Upper lobe of left lung (tissue), 6 donors: ENCODE data around the gene TNS4. TPM values are rescaled to one million over a fixed set of nuclear protein-coding genes. Genes with fewer than 3 reads are reported as not detected.

ENCODE experiments used
- ATAC-seq, 2 donors: fragments of 200-7000 bp; cut with Tn5 transposase; one replicate each; pipeline ENCODE4 v1.9.1; 2022; ENCODE audit warnings: mild to moderate bottlenecking in 2 of 2, moderate library complexity in 2 of 2; ENCODE audit not compliant: low FRiP score in 2 of 2
- DNase-seq, 2 donors: peaks; one replicate each; pipeline ENCODE4 v3.0.0-alpha.2; 2019 to 2020
- H3K27ac ChIP-seq, 4 donors: fragments of 200-600 bp; sonication (generic); one replicate each; pipeline ENCODE4 v1.5.1; 2016 to 2019
- H3K27me3 ChIP-seq, 4 donors: fragments of 200-600 bp; sonication (generic); one replicate each; pipeline ENCODE4 v1.5.1; 2017 to 2019
- H3K36me3 ChIP-seq, 4 donors: fragments of 200-600 bp; sonication (generic); one replicate each; pipeline ENCODE4 v1.5.1; 2016 to 2019
- H3K4me1 ChIP-seq, 4 donors: fragments of 200-600 bp; sonication (generic); one replicate each; pipeline ENCODE4 v1.5.1; 2018 to 2019
- H3K4me3 ChIP-seq, 4 donors: fragments of 200-600 bp; sonication (generic); one replicate each; pipeline ENCODE4 v1.5.1; 2017 to 2019; ENCODE audit warnings: mild to moderate bottlenecking in 2 of 4, moderate library complexity in 1 of 4
- H3K9me3 ChIP-seq, 4 donors: fragments of 200-600 bp; sonication (generic); one replicate each; pipeline ENCODE4 v1.5.1; 2018 to 2019
- EP300 ChIP-seq, 4 donors: sonication (generic); formaldehyde crosslinking; IDR thresholded peaks; one replicate each; pipeline ENCODE4 v1.5.1; 2017; ENCODE audit warnings: antibody characterized with exemption in 4 of 4, control low read depth in 2 of 4
- POLR2A ChIP-seq, 4 donors: fragments of 450-650 bp; IDR thresholded peaks; one replicate each; pipeline ENCODE4 v1.5.1; 2016 to 2017; ENCODE audit warnings: antibody characterized with exemption in 4 of 4, mild to moderate bottlenecking in 2 of 4
- POLR2AphosphoS5 ChIP-seq, 2 donors: sonication (generic); formaldehyde crosslinking; IDR thresholded peaks; one replicate each; pipeline ENCODE4 v1.5.1; 2017; ENCODE audit warnings: antibody characterized with exemption in 2 of 2
- WGBS, 2 donors: methylation state at CpG; one replicate each; pipeline ENCODE4 v1.1.5; 2017 to 2018; 5-methylcytosine and 5-hydroxymethylcytosine counted together
- total RNA-seq, 6 donors: library from RNA; depleted of rRNA in 4 of 6; stranded (reverse); fragments of >200 nt in 4 of 6; gene quantifications; one replicate each; pipeline versions ENCODE4 v1.1.0 to v1.2.1, GENCODE V29; 2016 to 2021
- TF ChIP-seq, protein P1 (sequence below), 6 experiments: fragments of 450-650 bp in 4 of 6; fragments of 200-600 bp in 2 of 6; sonication (generic) in 2 of 6; IDR thresholded peaks; one replicate each; pipeline ENCODE4 v1.5.1; 2016 to 2019; ENCODE audit warnings: antibody characterized with exemption in 6 of 6
- donor health status: DM: no; HTN: no; CAD: no; lungs with moderate emphysema.
- donor health status: DM: no; HTN: yes; CAD: no; lungs with severe emphysema.

TNS4 gene
- total RNA-seq, 6 donors from 2014 or later = 0.54 to 5.1 (median 1.1) TPM; not detected in 1

DNA sequence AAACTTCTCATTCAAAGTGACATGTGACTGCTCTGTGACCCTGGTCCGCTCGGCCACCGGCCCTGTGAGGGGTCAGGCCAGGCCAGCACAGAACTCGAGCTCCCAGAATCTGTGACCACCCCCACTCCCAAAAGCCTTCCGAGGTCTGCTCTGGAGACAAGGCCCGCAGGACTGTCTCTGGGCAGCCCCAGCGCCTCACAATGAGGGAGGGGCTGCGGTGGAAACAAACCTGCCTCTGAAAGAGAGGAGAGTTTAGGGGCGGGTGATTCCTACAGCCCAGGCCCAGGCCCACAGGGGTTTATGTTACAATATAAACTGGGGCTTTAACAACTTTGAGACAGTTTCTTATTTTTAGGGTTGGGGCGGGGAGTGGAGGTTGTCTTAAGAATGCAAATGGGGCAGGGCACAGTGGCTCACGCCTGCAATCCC is 38.3 kb downstream of the TNS4 start:
- Histone ChIP-seq H3K4me1 (peaks cover 8 to 41% (median 19%) of the 10 kb centered on the region in 4 donors), H3K4me3 (no peak overlapping the region), H3K27me3 (no peaks in the 10 kb centered on the region), H3K9me3 (no peaks in the 10 kb centered on the region), H3K36me3 (peaks cover 0 to 2% (median 0%) of the 10 kb centered on the region in 4 donors), H3K27ac (peak overlapping the region in 1 of 4 donors; percentile 18)
- DNase-seq (peak in 1 of 2 donors; percentile 69), ATAC-seq (no peak)
- TF ChIP-seq POLR2A (IDR thresholded peaks at IDR 0.05) (no peak), POLR2AphosphoS5 (IDR thresholded peaks at IDR 0.05) (no peak), EP300 (IDR thresholded peaks at IDR 0.05) (no peak)
- TF ChIP-seq, protein P1, sequence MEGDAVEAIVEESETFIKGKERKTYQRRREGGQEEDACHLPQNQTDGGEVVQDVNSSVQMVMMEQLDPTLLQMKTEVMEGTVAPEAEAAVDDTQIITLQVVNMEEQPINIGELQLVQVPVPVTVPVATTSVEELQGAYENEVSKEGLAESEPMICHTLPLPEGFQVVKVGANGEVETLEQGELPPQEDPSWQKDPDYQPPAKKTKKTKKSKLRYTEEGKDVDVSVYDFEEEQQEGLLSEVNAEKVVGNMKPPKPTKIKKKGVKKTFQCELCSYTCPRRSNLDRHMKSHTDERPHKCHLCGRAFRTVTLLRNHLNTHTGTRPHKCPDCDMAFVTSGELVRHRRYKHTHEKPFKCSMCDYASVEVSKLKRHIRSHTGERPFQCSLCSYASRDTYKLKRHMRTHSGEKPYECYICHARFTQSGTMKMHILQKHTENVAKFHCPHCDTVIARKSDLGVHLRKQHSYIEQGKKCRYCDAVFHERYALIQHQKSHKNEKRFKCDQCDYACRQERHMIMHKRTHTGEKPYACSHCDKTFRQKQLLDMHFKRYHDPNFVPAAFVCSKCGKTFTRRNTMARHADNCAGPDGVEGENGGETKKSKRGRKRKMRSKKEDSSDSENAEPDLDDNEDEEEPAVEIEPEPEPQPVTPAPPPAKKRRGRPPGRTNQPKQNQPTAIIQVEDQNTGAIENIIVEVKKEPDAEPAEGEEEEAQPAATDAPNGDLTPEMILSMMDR (IDR thresholded peaks at IDR 0.05) = no peak
- 75 to 81% methylated on average over 11 of the region's 11 CpGs for WGBS, 2 donors

GRCh38 chr17:40462343-40463121 is 38.9 kb downstream of the TNS4 start:
- DNase-seq = no peak
- peak in 1 of 2 donors; percentile 2 for ATAC-seq

GRCh38 chr17:40461732-40462342 is 39.6 kb downstream of the TNS4 start:
- Histone ChIP-seq H3K9me3 (no peaks in the 10 kb centered on the region), H3K36me3 (peaks cover 0 to 15% (median 2%) of the 10 kb centered on the region in 4 donors), H3K4me1 (peaks cover 21 to 54% (median 29%) of the 10 kb centered on the region in 4 donors), H3K27ac (peak overlapping the region in 2 of 4 donors; percentile 12 to 24), H3K4me3 (no peak overlapping the region), H3K27me3 (no peaks in the 10 kb centered on the region)
- ATAC-seq (peak in 1 of 2 donors; percentile 2), DNase-seq (no peak)
- 69 to 75% methylated on average over 9 to 12 of the region's 12 CpGs for WGBS, 2 donors
- TF ChIP-seq, protein P1 (IDR thresholded peaks at IDR 0.05) = no peak
- no peak for TF ChIP-seq EP300 (IDR thresholded peaks at IDR 0.05)
- TF ChIP-seq POLR2A (IDR thresholded peaks at IDR 0.05) = no peak
- TF ChIP-seq POLR2AphosphoS5 (IDR thresholded peaks at IDR 0.05) = no peak

More at GRCh38 chr17:40462343-40463121, 38.9 kb downstream of the TNS4 start:
- WGBS, 2 donors = 56 to 69% methylated on average over 6 to 9 of the region's 9 CpGs
- H3K27ac ChIP-seq = peak overlapping the region in 1 of 4 donors; percentile 18
- TF ChIP-seq POLR2AphosphoS5 (IDR thresholded peaks at IDR 0.05) (no peak), POLR2A (IDR thresholded peaks at IDR 0.05) (no peak), EP300 (IDR thresholded peaks at IDR 0.05) (no peak)
- TF ChIP-seq, protein P1 (IDR thresholded peaks at IDR 0.05) = no peak
- no peaks in the 10 kb centered on the region for H3K9me3 ChIP-seq
- no peak overlapping the region for H3K4me3 ChIP-seq
- no peaks in the 10 kb centered on the region for H3K27me3 ChIP-seq
- H3K4me1 ChIP-seq = peaks cover 14 to 47% (median 24%) of the 10 kb centered on the region in 4 donors
- H3K36me3 ChIP-seq = peaks cover 0 to 8% (median 0%) of the 10 kb centered on the region in 4 donors

- H3K36me3 ChIP-seq = peaks cover 5 to 22% (median 5%) of the 10 kb centered on the region in 4 donors
- no peak overlapping the region for H3K4me3 ChIP-seq
- ATAC-seq = peak in 1 of 2 donors; percentile 7
- peaks cover 28 to 56% (median 33%) of the 10 kb centered on the region in 4 donors for H3K4me1 ChIP-seq
- no peak for DNase-seq
- H3K27me3 ChIP-seq = no peaks in the 10 kb centered on the region
- WGBS, 2 donors = 71 to 75% methylated on average over 5 to 9 of the region's 9 CpGs
- no peaks in the 10 kb centered on the region for H3K9me3 ChIP-seq
- TF ChIP-seq, protein P1 (IDR thresholded peaks at IDR 0.05) = no peak
- TF ChIP-seq POLR2AphosphoS5 (IDR thresholded peaks at IDR 0.05) (no peak), EP300 (IDR thresholded peaks at IDR 0.05) (no peak), POLR2A (IDR thresholded peaks at IDR 0.05) (no peak)
- peak overlapping the region in 1 of 4 donors; percentile 24 for H3K27ac ChIP-seq
Measured at GRCh38 chr17:40460968-40461731, 40.3 kb downstream of the TNS4 start.
